Measurements from ENCODE around the gene NEK3. TPM values are rescaled to one million over a fixed set of nuclear protein-coding genes. Genes with fewer than 3 reads are reported as not detected.

NEK3 gene
- total and polyA plus RNA-seq, 11 donors = 2.3 to 10.7 (median 5.8) TPM

Other genes with a start within 250 kb of the NEK3 start
- 10 to 100 TPM in 1 of 9 donors, 1 to 10 TPM in 8; 3.3 to 11.4 (median 4.3) TPM for gene ATP7B, start 148.1 kb downstream of the NEK3 start, total RNA-seq
- 1 to 10 TPM; 2.7 to 3.4 TPM for gene ATP7B, start 148.1 kb downstream of the NEK3 start, polyA plus RNA-seq
- 10 to 100 TPM; 11.6 to 32.9 (median 21.8) TPM for gene ALG11, start 147.2 kb downstream of the NEK3 start, total RNA-seq
- gene ALG11, start 147.2 kb downstream of the NEK3 start, polyA plus RNA-seq = 10 to 100 TPM in 1 of 2 donors, 1 to 10 TPM in 1; 4.0 to 11.3 TPM
- 10 to 100 TPM in 7 of 9 donors, 1 to 10 TPM in 2; 8.3 to 15.4 (median 11.9) TPM for gene UTP14C, start 134.9 kb downstream of the NEK3 start, total RNA-seq
- 10 to 100 TPM in 1 of 2 donors, 1 to 10 TPM in 1; 3.1 to 12.3 TPM for gene UTP14C, start 134.9 kb downstream of the NEK3 start, polyA plus RNA-seq
- gene NEK5, start 30.5 kb downstream of the NEK3 start, total RNA-seq = 1 to 10 TPM in 1 of 9 donors, under 1 TPM in 5, not detected in 3; 0.28 to 1.1 (median 0.61) TPM
- under 1 TPM; 0.04 to 0.15 TPM for gene NEK5, start 30.5 kb downstream of the NEK3 start, polyA plus RNA-seq
- gene THSD1, start 246.6 kb upstream of the NEK3 start, total RNA-seq = 10 to 100 TPM in 2 of 9 donors, 1 to 10 TPM in 7; 5.4 to 10.1 (median 6.4) TPM
- 1 to 10 TPM; 2.7 to 6.5 TPM for gene THSD1, start 246.6 kb upstream of the NEK3 start, polyA plus RNA-seq